KMS-11 (cell line): ENCODE results near the gene TBC1D1.

Source experiments
- H2AFZ ChIP-seq: fragments of 200-600 bp; sonication (generic); 2 replicates; pipeline ENCODE4 v1.6.1; 2016; ENCODE audit warnings: antibody characterized with exemption, mixed run types, low read depth
- H3K27ac ChIP-seq: fragments of 200-600 bp; sonication (generic); 2 replicates; pipeline ENCODE4 v1.6.1; 2016; ENCODE audit warnings: mild to moderate bottlenecking, mixed run types
- H3K27me3 ChIP-seq: fragments of 200-600 bp; sonication (generic); 2 replicates; pipeline ENCODE4 v1.6.1; 2017; ENCODE audit warnings: mild to moderate bottlenecking, low read depth, mixed run types, moderate library complexity; ENCODE audit not compliant: insufficient read depth
- H3K36me3 ChIP-seq: fragments of 200-600 bp; sonication (generic); 2 replicates; pipeline ENCODE4 v1.6.1; 2017; ENCODE audit warnings: mild to moderate bottlenecking, mixed run types; ENCODE audit not compliant: insufficient read depth
- H3K4me1 ChIP-seq: fragments of 200-600 bp; sonication (generic); 2 replicates; pipeline ENCODE4 v1.6.1; 2016; ENCODE audit warnings: mild to moderate bottlenecking, low read depth, mixed run types; ENCODE audit not compliant: poor library complexity, severe bottlenecking
- H3K4me2 ChIP-seq: fragments of 200-600 bp; sonication (generic); 2 replicates; pipeline ENCODE4 v1.7.0; 2016; ENCODE audit warnings: mild to moderate bottlenecking, mixed run types
- H3K4me3 ChIP-seq: fragments of 200-600 bp; sonication (generic); IDR thresholded peaks from 2 replicates; pipeline ENCODE4 v1.6.1; 2017; ENCODE audit warnings: low read depth, low read length, mixed read lengths; ENCODE audit not compliant: insufficient read depth
- H3K79me2 ChIP-seq: fragments of 200-600 bp; sonication (generic); 2 replicates; pipeline ENCODE4 v1.6.1; 2016; ENCODE audit warnings: low read depth, mixed run types; ENCODE audit not compliant: insufficient read depth
- H3K9ac ChIP-seq: fragments of 200-600 bp; sonication (generic); 2 replicates; pipeline ENCODE4 v1.6.1; 2016; ENCODE audit warnings: mild to moderate bottlenecking, mixed run types
- H4K20me1 ChIP-seq: fragments of 200-600 bp; sonication (generic); 2 replicates; pipeline ENCODE4 v1.6.1; 2016; ENCODE audit warnings: mild to moderate bottlenecking, mixed run types; ENCODE audit not compliant: insufficient read depth
- TF ChIP-seq, protein P1 (sequence below): fragments of 200-600 bp; sonication (generic); conservative IDR thresholded peaks from 2 replicates; pipeline ENCODE4 v1.6.1; 2017; ENCODE audit warnings: low read depth, mild to moderate bottlenecking, antibody characterized with exemption, low read length, moderate library complexity, mixed read lengths

TBC1D1 gene, protein sequence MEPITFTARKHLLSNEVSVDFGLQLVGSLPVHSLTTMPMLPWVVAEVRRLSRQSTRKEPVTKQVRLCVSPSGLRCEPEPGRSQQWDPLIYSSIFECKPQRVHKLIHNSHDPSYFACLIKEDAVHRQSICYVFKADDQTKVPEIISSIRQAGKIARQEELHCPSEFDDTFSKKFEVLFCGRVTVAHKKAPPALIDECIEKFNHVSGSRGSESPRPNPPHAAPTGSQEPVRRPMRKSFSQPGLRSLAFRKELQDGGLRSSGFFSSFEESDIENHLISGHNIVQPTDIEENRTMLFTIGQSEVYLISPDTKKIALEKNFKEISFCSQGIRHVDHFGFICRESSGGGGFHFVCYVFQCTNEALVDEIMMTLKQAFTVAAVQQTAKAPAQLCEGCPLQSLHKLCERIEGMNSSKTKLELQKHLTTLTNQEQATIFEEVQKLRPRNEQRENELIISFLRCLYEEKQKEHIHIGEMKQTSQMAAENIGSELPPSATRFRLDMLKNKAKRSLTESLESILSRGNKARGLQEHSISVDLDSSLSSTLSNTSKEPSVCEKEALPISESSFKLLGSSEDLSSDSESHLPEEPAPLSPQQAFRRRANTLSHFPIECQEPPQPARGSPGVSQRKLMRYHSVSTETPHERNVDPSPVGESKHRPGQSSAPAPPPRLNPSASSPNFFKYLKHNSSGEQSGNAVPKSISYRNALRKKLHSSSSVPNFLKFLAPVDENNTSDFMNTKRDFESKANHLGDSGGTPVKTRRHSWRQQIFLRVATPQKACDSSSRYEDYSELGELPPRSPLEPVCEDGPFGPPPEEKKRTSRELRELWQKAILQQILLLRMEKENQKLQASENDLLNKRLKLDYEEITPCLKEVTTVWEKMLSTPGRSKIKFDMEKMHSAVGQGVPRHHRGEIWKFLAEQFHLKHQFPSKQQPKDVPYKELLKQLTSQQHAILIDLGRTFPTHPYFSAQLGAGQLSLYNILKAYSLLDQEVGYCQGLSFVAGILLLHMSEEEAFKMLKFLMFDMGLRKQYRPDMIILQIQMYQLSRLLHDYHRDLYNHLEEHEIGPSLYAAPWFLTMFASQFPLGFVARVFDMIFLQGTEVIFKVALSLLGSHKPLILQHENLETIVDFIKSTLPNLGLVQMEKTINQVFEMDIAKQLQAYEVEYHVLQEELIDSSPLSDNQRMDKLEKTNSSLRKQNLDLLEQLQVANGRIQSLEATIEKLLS (N-terminal part only)

DNA sequence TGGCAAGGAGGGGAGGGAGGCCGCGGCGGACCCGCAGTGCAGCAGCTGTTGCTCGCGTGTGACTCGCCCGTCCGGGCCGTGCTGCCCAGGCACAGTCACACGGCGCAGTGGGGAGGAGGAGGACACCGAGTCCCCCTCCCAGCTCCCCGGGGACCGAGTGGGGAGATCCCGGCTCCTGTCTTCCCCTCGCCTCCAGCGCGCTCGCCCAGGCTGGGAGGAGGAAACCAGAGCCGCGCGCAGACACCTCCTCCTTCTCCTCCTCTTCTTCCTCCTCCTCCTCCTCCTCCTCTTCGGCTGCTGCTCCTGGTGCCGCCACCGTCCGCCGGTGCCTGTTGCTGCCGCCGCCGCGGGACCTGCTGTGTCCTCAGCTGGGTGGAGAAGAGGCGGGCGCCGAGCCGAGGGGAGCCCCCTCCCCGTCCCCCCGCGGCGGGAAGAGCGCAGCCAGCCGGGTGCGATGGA, at the start of gene TBC1D1:
TSS of gene TBC1D1 (plus strand) at position 284 of the 459 bp plus-strand sequence. CDS start 11,012 bp downstream, outside the sequence.
- H3K9ac ChIP-seq, result peak within 1 kb of the TSS; percentile 56; the same call in 1 of the 2 replicates
- H3K4me1 ChIP-seq, result peaks cover 15% of the 10 kb centered on the region
- no peaks in the 10 kb centered on the region for H3K27me3 ChIP-seq
- no peaks in the 10 kb centered on the region for H4K20me1 ChIP-seq
- TF ChIP-seq, protein P1, sequence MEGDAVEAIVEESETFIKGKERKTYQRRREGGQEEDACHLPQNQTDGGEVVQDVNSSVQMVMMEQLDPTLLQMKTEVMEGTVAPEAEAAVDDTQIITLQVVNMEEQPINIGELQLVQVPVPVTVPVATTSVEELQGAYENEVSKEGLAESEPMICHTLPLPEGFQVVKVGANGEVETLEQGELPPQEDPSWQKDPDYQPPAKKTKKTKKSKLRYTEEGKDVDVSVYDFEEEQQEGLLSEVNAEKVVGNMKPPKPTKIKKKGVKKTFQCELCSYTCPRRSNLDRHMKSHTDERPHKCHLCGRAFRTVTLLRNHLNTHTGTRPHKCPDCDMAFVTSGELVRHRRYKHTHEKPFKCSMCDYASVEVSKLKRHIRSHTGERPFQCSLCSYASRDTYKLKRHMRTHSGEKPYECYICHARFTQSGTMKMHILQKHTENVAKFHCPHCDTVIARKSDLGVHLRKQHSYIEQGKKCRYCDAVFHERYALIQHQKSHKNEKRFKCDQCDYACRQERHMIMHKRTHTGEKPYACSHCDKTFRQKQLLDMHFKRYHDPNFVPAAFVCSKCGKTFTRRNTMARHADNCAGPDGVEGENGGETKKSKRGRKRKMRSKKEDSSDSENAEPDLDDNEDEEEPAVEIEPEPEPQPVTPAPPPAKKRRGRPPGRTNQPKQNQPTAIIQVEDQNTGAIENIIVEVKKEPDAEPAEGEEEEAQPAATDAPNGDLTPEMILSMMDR, result no peak
- H3K4me3 ChIP-seq, result no peak within 1 kb of the TSS
- no peaks in the 10 kb centered on the region for H3K79me2 ChIP-seq
- peak within 1 kb of the TSS; percentile 58; the same call in 1 of the 2 replicates for H3K4me2 ChIP-seq
- H3K36me3 ChIP-seq, result no peaks in the 10 kb centered on the region
- peak within 1 kb of the TSS; percentile 49 for H3K27ac ChIP-seq
- H2AFZ ChIP-seq, result peak within 1 kb of the TSS; percentile 47

DNA sequence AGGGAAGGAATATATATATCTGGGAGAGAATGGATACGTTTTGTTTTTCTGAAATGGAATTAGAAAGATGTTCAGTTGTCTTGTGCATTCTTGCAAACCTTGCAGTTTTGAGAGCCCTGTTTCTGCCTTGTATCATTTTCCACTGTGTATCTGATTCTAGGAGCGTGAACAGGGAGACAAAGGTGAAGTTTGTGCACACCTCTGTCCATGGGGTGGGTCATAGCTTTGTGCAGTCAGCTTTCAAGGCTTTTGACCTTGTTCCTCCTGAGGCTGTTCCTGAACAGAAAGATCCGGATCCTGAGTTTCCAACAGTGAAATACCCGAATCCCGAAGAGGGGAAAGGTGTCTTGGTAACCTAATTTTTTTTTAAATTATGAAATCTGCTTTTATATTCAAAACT, 46.7 kb upstream of the TBC1D1 start:
- Histone ChIP-seq H2AFZ (no peak overlapping the region), H3K4me2 (no peak overlapping the region), H3K36me3 (no peaks in the 10 kb centered on the region), H3K27me3 (no peaks in the 10 kb centered on the region), H3K4me1 (no peaks in the 10 kb centered on the region), H3K27ac (no peak overlapping the region), H3K4me3 (no peak overlapping the region), H4K20me1 (no peaks in the 10 kb centered on the region), H3K9ac (no peak overlapping the region), H3K79me2 (no peaks in the 10 kb centered on the region)
- TF ChIP-seq, protein P1, result no peak

DNA sequence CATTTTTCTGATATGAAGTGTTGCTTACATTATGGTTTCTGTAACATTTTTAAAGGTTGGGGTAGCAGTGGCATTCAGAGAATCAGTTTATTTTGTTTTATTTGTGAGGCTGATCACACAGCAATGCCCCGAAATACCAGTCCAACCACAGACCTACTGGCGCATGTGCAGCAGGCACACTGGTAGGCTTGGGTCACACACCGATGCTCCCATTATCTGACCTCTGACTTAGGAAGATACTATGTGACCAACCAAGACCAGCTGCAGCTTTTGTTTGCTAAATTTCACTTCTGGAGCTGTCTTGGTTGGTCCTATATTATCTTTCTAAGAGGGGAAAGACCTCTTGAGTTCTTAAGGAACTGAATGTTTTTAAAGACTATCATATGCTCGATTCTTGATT, 45.7 kb upstream of the TBC1D1 start:
- Histone ChIP-seq H3K79me2 (no peaks in the 10 kb centered on the region), H3K36me3 (no peaks in the 10 kb centered on the region), H3K27ac (no peak overlapping the region), H3K4me2 (no peak overlapping the region), H3K4me3 (no peak overlapping the region), H4K20me1 (no peaks in the 10 kb centered on the region), H3K4me1 (no peaks in the 10 kb centered on the region), H2AFZ (no peak overlapping the region), H3K27me3 (no peaks in the 10 kb centered on the region), H3K9ac (no peak overlapping the region)
- TF ChIP-seq, protein P1, result no peak

DNA sequence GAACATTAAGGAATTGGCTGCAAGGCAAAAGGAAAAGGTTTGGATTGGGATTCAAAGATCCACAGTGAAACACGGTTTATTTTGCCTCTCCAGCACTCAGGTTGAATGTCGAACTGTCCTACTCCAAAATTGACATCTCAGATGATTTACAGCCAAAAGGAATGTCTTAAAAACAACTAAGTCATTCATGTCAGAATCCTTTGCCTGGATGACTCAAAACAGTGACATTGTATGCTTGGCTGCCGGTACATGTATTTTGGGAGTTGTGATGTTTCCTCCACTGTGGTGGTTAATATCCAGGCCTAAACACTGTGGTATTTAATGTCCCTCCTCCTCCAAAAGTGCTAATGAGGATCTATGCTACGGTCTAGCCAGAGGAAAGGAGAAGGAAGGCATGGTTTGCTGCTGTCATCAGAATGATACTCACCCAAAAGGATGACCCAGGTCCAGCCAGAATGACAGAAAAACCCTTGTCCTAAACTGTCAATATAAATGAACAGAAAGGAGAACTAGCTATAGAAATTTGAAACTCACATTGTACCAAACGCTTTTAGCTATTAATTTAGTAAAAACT, 43.5 kb upstream of the TBC1D1 start:
- Histone ChIP-seq H3K4me3 (no peak overlapping the region), H4K20me1 (no peaks in the 10 kb centered on the region), H3K4me1 (no peaks in the 10 kb centered on the region), H3K9ac (no peak overlapping the region), H3K36me3 (no peaks in the 10 kb centered on the region), H3K27ac (no peak overlapping the region), H3K79me2 (no peaks in the 10 kb centered on the region), H3K4me2 (no peak overlapping the region), H2AFZ (no peak overlapping the region), H3K27me3 (no peaks in the 10 kb centered on the region)
- TF ChIP-seq, protein P1, result no peak
